Parathyroid adenoma (tissue), 2 donors: ENCODE results near the gene SPP1.

Experiments used
- H2AFZ ChIP-seq: fragments of 300-600 bp; sonication (generic); one replicate; pipeline ENCODE4 v1.7.0; 2017; ENCODE audit warnings: antibody characterized with exemption, mild to moderate bottlenecking
- H3K27ac ChIP-seq: fragments of 300-600 bp; sonication (generic); one replicate; pipeline ENCODE4 v1.7.0; 2017
- H3K27me3 ChIP-seq: fragments of 300-600 bp; sonication (generic); one replicate; pipeline ENCODE4 v1.7.0; 2017; ENCODE audit warnings: low read length; ENCODE audit not compliant: control insufficient read depth, insufficient read depth
- H3K36me3 ChIP-seq: fragments of 300-600 bp; sonication (generic); one replicate; pipeline ENCODE4 v1.7.0; 2017; ENCODE audit warnings: low read length; ENCODE audit not compliant: control insufficient read depth, insufficient read depth
- H3K4me1 ChIP-seq: fragments of 300-600 bp; sonication (generic); one replicate; pipeline ENCODE4 v1.7.0; 2017; ENCODE audit warnings: control low read depth
- H3K4me2 ChIP-seq: fragments of 300-600 bp; sonication (generic); one replicate; pipeline ENCODE4 v1.7.0; 2017; ENCODE audit warnings: low read length
- H3K4me3 ChIP-seq: fragments of 300-600 bp; sonication (generic); one replicate; pipeline ENCODE4 v1.7.0; 2017; ENCODE audit warnings: low read depth, low read length
- H3K79me2 ChIP-seq: fragments of 300-600 bp; sonication (generic); one replicate; pipeline ENCODE4 v1.7.0; 2017; ENCODE audit warnings: control low read depth
- H3K9ac ChIP-seq: fragments of 300-600 bp; sonication (generic); one replicate; pipeline ENCODE4 v1.7.0; 2017; ENCODE audit warnings: mild to moderate bottlenecking
- H3K9me3 ChIP-seq: fragments of 300-600 bp; sonication (generic); one replicate; pipeline ENCODE4 v1.7.0; 2017; ENCODE audit warnings: low read length; ENCODE audit not compliant: control insufficient read depth
- CTCF ChIP-seq: fragments of 300-600 bp; sonication (generic); IDR thresholded peaks from one replicate; pipeline ENCODE4 v1.7.0; 2017; ENCODE audit warnings: antibody characterized with exemption, mild to moderate bottlenecking
- donor health status: primary hyperparathyroidism.

SPP1 gene

GRCh38 chr4:88029556-88029955, 54.0 kb downstream of the SPP1 start:
- H3K9ac ChIP-seq, result no peak overlapping the region
- no peak for TF ChIP-seq CTCF
- H3K4me1 ChIP-seq, result no peaks in the 10 kb centered on the region
- H2AFZ ChIP-seq, result no peak overlapping the region
- H3K9me3 ChIP-seq, result no peaks in the 10 kb centered on the region
- no peak overlapping the region for H3K4me3 ChIP-seq
- H3K36me3 ChIP-seq, result no peaks in the 10 kb centered on the region
- H3K27ac ChIP-seq, result no peak overlapping the region
- H3K4me2 ChIP-seq, result no peak overlapping the region
- no peaks in the 10 kb centered on the region for H3K27me3 ChIP-seq
- no peaks in the 10 kb centered on the region for H3K79me2 ChIP-seq

GRCh38 chr4:88030565-88031310, 55.2 kb downstream of the SPP1 start:
- Histone ChIP-seq H3K9ac (no peak overlapping the region), H3K9me3 (no peaks in the 10 kb centered on the region), H3K27ac (no peak overlapping the region), H3K27me3 (no peaks in the 10 kb centered on the region), H3K4me2 (no peak overlapping the region), H3K4me3 (no peak overlapping the region), H3K36me3 (no peaks in the 10 kb centered on the region), H3K79me2 (no peaks in the 10 kb centered on the region), H3K4me1 (no peaks in the 10 kb centered on the region), H2AFZ (no peak overlapping the region)
- no peak for TF ChIP-seq CTCF
